Esophagus muscularis mucosa (tissue), 3 donors: ENCODE measurements around the gene NFASC.

ENCODE experiments used
- CTCF ChIP-seq, 3 experiments: fragments of 200-600 bp in 2 of 3; fragments of 450-650 bp in 1 of 3; sonication (generic) in 2 of 3; IDR thresholded peaks; one replicate each; pipeline ENCODE4 v1.5.1; 2017 to 2019; ENCODE audit warnings: antibody characterized with exemption in 3 of 3, mild to moderate bottlenecking in 2 of 3, moderate library complexity in 1 of 3
- POLR2A ChIP-seq: fragments of 450-650 bp; IDR thresholded peaks from one replicate; pipeline ENCODE4 v1.6.1; 2017; ENCODE audit warnings: antibody characterized with exemption, moderate library complexity, mild to moderate bottlenecking, low read depth
- POLR2AphosphoS5 ChIP-seq, 2 donors: sonication (generic); formaldehyde crosslinking; IDR thresholded peaks; one replicate each; pipeline ENCODE4 v1.6.1; 2017; ENCODE audit warnings: antibody characterized with exemption in 2 of 2

- TF ChIP-seq POLR2A (no peak), CTCF (IDR thresholded peaks at IDR 0.05) (no peak), POLR2AphosphoS5 (IDR thresholded peaks at IDR 0.05) (no peak)
Observed at GRCh38 chr1:204873714-204874113, 3.1 kb downstream of the NFASC start.
